Renal pelvis (tissue), 4 donors: Measurements from ENCODE around the gene C1GALT1. TPM values are rescaled to one million over a fixed set of nuclear protein-coding genes. Genes with fewer than 3 reads are reported as not detected.
"Not testable (repeated sequence)": the region's sequence is repeated elsewhere in the genome, so short reads cannot be mapped to it uniquely, and the experiment has no call there.

Experiments used
- DNase-seq: peaks from one replicate; pipeline ENCODE4 v3.0.0-alpha.2; 2013
- polyA plus RNA-seq, 3 donors: library from polyadenylated mRNA; unstranded; fragments of 120-200 nt; gene quantifications; one replicate each; pipeline ENCODE4 v1.2.1, GENCODE V29; 2013; ENCODE audit not compliant: insufficient read length in 3 of 3

The C1GALT1 gene
- polyA plus RNA-seq, 3 donors, result 36.9 to 54.2 (median 44.4) TPM

GRCh38 chr7:7228967-7229366 lies 46.6 kb downstream of the C1GALT1 start:
- no peak for DNase-seq

DNA sequence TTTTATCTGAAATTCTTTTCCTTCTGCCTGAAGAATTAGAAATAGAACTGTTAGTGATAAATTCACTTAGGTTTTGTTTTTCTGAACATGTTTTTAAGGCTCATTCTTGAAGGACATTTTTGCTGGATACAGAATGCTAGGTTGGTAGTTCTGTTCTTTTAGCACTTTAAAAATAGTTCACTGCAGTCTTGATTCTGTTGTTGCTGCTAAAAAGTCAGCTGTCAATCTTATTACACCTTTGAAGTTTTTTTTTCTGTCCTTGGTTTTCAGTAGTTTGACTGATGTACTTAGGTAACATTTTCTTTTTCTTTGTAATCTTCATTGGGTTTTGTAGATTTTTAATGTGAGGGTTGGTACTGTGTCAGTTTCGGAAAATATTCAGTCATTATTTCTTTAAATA lies 48.7 kb downstream of the C1GALT1 start:
- no peak for DNase-seq

- no peak for DNase-seq
Observed at GRCh38 chr7:7231865-7232264, 49.5 kb downstream of the C1GALT1 start.

DNA sequence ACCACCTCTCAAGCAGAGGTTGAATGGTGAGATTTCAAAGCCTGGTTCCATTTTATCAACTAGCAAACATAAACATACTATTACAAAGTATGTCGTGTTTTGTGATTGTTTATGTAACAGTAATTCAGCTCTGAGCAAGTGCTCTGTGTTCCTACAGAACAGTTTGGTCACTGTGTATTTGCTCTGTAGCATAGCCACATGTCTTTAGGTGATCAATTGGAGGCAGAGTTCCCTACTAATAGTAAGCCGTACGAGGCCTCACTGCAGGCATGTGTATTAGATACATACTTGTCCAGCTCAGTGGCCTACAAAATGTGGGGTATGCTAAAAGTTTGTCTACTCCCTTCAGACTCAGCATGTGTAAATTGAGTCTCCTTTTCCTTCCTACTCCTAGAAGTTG lies 53.0 kb downstream of the C1GALT1 start:
- DNase-seq, result no peak

DNA sequence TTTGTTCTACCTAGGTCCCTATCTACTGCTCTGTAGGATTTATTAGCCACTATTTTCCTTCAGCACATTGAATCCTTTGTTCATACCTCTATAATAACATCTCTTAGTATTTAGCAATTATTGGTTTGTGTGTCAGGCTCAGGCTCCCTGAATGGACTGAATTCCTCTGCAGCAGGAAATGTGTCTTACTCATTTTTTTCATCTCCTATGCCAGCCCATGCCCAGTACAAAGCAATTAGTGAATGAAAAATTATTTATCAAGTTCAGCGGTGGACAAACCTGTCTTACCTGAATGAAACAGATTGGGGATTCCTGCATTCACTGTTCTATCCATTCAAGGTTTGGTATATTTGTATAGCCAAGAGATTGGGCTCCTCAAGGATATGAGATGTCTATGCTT lies 53.7 kb downstream of the C1GALT1 start:
- no peak for DNase-seq

DNA sequence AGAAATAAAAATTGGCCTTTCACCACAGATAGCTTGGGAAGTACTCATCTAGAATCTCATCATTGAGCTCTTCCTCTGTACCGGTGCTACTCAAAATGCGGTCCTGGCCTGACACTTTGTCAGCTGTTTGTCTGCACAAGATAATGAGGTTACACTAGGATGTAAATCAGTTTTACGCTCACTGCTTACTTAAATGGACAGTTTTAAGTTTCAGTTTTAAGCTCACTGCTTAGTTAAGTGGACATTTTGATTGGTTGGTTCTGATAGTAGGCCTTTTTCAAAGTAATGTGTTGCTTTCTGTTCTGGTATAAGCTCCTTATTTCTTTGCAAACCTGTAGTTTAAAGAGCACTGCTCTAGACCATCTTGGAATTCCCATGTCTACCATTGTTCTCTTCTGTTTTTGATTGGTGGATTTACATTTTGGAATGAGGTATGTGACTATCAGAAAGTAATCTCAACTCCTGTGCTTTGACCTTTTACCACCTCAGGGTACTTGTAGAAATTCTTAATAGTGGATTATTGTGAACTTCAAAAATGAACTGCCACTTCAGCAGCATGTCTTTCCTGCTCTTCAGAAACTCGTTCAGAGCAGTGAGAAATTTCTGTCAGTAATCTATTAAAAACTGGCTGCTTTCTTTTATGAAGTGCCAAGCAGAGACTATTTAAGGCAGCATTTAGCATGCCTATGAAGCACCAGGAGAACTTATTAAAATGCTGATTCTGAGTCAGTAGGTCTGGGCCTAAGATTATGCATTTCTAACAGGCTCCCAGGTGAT lies 55.0 kb downstream of the C1GALT1 start:
- DNase-seq, result peak; percentile 33

DNA sequence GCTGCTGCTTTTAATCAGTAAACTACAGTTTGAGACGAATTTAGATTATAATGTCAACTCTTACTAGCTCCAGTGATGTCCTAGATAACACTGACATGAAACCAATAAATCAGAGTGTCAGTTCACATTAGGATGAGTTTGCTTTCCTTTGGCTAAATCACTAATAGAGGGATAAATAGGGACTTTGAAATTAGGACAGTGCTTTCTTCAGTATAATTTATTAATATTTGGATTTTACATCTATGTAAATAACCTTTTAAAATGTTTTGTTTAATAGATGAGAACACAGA lies 55.6 kb downstream of the C1GALT1 start:
- DNase-seq, result no peak

DNA sequence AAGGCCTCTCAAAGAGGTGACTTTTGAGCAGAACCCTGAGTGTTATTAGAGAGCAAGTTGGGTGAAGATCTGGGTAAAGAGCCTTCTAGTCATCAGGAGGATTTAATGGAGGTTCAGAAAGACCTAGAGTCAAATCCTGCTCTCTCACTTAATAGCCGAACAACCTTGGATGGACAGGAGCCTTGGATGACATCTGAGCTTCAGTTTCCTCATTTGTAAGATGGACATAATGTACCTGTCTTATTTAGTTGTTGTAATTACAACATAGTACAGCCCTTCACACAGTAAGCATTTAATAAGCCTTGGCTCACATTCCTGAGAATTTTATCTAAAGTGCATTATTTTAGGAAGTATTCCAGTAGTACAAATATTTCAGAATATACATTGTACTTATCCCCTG lies 57.0 kb downstream of the C1GALT1 start:
- DNase-seq, result no peak

DNA sequence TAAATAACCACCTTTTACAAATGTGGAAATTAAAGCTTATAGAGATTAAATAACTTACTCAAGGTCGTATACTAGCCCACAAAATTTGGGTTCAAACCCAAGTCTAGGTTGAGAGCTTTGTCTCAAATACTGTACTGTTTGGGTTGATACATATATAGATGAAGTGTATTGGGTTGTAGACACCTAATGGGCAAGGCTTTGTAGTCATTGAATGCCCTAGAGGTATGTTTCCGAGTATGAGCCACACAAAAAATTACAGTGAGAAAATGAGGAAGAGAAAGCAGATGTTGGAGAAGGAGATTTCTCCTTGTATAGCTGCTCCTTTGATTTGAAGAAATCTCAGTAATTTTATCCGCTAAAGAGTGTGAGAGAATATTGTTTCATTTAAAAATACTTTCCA lies 60.6 kb downstream of the C1GALT1 start:
- DNase-seq, result no peak

GRCh38 chr7:7245233-7245632 lies 62.9 kb downstream of the C1GALT1 start:
- not testable (repeated sequence) for DNase-seq

GRCh38 chr7:7246223-7246622 lies 63.9 kb downstream of the C1GALT1 start:
- no peak for DNase-seq

DNA sequence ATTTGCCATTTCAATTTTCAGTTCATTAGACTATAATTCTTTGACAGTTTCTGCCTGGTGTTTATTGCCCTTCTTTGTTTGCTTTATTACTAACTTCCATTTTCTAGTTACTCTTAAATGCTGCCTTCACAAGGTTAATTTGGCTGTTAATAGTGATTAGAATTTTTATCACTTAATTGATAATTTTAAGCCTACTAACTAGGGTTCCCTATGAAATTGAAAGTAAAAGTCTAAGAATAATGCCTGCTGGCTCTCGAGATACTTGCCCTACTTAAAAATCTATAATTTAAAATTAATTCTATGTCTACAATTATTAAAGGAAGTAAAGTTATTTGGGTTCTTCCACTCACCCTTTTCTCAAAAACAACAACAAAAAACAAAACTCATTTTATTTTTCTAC lies 65.3 kb downstream of the C1GALT1 start:
- no peak for DNase-seq

DNA sequence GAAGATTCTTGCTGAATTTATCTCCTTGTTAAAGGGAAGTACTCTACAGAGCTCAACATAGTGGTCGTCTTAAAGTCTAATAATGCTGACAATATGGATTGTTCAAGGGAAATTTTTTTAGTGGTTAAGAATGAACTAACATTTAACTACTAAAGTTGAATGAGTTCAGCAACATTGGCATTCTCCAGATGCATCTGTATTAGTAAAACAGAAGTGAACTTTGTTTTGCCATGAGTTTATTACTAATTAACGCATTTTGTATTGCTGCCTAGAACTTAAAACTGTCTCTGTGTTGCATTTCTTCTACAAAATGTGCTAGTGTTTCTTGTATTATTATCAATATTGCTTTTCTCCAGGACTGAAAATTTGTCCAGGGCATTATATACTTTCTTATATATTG lies 67.5 kb downstream of the C1GALT1 start:
- DNase-seq, result no peak

DNA sequence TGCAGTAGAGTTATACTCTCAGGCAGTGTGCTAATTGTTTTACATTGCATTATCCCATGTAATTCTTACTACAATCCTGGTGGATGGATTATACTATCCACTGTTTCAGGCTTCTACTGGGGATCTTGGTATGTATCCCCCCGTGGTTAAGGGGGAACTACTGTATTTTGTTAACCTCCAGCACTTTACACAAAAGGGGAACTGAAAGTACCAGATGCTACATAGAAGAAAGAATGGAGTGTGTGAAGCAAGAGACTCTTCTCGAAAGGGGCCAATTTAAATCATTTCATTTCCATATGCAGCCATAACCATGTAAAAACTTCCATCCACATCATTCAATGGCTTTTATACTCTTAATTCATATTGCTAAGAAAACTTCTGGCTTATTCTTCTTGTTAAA lies 69.4 kb downstream of the C1GALT1 start:
- no peak for DNase-seq

GRCh38 chr7:7254319-7254718 lies 72.0 kb downstream of the C1GALT1 start:
- no peak for DNase-seq

DNA sequence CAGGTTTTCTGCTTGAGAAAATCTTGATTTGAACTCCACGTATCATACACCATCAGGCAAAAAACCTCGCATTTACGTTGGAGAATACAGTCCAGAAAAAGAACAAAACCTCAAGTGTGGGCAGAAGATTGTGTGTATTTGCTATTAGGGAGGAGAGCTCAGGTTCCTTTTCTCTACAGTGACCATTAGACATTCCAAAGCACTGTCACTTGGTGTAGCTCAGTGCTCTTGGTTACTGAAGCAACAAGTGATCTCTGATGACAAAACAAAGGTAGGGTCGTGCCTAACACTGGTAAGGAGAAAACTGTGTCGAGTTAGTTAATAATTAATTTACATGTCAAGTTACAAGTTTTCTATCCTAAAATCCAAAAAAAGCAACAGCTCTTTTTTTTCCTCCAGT lies 72.6 kb downstream of the C1GALT1 start:
- DNase-seq, result peak; percentile 49

- no peak for DNase-seq
Observed at GRCh38 chr7:7256731-7257274, 74.5 kb downstream of the C1GALT1 start.

DNA sequence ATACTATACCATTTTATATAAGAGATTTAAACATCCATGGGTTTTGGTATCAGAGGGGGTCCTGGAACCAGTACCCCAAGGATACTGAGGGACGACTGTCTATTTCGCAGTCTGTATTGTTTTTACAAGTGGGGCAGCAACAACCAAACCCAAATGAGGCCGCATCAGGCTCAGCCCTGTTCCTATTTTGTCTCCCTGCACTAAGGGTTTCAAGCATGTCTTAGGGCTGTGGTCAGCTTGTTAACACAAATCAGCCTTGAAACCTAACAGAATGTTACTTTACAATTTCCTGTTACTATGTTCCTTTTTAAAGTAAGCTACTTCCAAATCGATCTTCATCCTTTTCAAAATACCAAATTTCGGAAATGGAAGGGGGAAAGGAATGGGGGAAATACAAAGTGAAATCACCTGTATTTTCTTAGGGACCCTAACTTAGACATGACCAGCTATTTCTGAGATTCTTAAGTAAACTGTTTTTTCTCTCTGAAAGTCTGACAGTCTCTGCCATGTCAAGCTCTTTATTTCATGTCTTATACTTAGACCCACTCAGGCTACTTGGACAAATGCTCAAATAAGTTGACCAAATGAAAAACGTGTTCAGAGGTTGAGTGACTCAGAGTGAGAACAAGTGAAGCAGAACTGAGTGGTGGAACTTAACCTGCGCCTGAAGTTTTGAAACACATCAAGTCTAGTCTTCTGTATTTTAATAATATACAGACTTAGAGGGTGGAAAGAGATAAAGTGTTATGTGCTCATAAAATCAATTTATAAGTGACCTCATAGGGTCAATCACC lies 75.8 kb downstream of the C1GALT1 start:
- peak; percentile 19 for DNase-seq

DNA sequence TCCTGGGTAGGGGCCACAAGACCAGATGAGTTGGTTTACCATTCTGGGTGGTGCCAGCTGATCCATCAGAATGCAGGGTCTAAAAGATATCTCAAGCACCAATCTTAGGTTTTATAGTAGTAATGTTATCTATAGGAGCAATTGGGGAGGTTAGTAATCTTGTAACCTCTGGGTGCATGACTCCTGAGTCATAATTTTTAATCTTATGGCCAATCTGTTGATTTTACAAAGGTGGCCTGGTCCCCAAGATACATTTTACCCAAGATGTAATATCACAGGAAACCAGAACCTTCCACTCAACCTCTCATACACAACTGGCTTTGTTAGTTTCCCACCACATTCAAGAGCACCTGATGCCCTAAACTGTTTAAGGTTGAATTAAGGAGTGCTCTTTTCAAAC lies 79.5 kb downstream of the C1GALT1 start:
- no peak for DNase-seq

- DNase-seq, result no peak
Observed at GRCh38 chr7:7263297-7264230, 81.2 kb downstream of the C1GALT1 start.

DNA sequence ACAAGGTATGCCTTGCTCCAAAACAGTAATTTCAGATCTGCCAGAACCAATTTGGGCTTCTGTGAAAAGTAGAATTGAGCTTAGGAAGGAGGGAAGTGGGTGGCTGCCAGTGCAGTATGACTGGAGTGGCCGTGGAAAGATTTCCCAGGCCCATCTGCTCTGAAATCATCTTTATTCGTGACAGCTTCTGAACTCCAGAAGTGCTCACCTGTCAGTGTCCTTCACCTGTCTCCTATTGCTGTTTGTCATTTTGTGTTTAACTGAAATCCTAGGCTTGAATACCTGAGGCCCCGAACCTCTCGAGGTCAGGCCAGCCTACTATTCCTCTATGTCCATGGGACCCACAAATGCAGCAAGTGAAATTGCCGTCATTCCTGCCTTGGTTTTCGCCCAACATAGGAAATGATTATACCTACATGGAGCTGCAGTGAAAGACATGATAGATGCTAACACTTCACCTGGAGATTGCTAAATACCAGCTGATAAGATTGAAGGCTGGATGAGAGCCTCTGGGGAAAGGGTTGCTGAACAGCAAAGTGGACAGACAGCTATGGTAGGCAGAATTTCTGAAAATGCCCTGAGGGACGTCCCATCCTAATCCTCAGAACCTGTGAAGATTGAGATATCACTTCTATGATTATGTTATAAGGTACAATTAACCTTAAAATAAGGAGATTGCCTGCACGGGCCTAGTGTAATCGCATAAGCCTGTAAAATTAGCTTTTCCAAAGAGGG lies 82.1 kb downstream of the C1GALT1 start:
- DNase-seq, result no peak
